DND-41 (cell line): ENCODE results near the gene NEU4.
"Not testable (repeated sequence)": the region's sequence is repeated elsewhere in the genome, so short reads cannot be mapped to it uniquely, and the experiment has no call there.

Experiments used
- ATAC-seq: fragments of 200-7000 bp; cut with Tn5 transposase; 3 replicates; pipeline ENCODE4 v1.9.1; 2021; ENCODE audit warnings: low read depth; ENCODE audit not compliant: insufficient read depth
- DNase-seq: peaks from one replicate; pipeline ENCODE4 v3.0.0-alpha.2; 2020
- H2AFZ ChIP-seq: 2 replicates; pipeline ENCODE4 v1.6.0; 2012; ENCODE audit warnings: low read depth, low read length
- H3K27ac ChIP-seq: 2 replicates; pipeline ENCODE4 v1.5.1; 2012; ENCODE audit warnings: low read length, inconsistent platforms
- H3K27me3 ChIP-seq: fragments of 200-600 bp; sonication (generic); 2 replicates; pipeline ENCODE4 v1.6.0; 2012; ENCODE audit warnings: low read length, mild to moderate bottlenecking, inconsistent platforms; ENCODE audit not compliant: insufficient read depth, poor library complexity
- H3K36me3 ChIP-seq: 2 replicates; pipeline ENCODE4 v1.5.1; 2012; ENCODE audit warnings: low read length, inconsistent platforms; ENCODE audit not compliant: insufficient read depth
- H3K4me1 ChIP-seq: 2 replicates; pipeline ENCODE4 v1.5.1; 2012; ENCODE audit warnings: mild to moderate bottlenecking, low read length; ENCODE audit not compliant: insufficient read depth
- H3K4me2 ChIP-seq: 2 replicates; pipeline ENCODE4 v1.6.0; 2012; ENCODE audit warnings: mild to moderate bottlenecking, moderate library complexity, low read length, inconsistent platforms; ENCODE audit not compliant: insufficient read depth
- H3K4me3 ChIP-seq, 2 experiments: fragments of 200-600 bp in 1 of 2; shearing (Covaris generic) in 1 of 2; 2 replicates each; pipeline ENCODE4 v1.5.1; 2012 to 2016; ENCODE audit warnings: inconsistent platforms in 2 of 2, low read length in 2 of 2, mild to moderate bottlenecking in 2 of 2, low read depth in 1 of 2, moderate library complexity in 1 of 2
- H3K79me2 ChIP-seq: 2 replicates; pipeline ENCODE4 v1.6.0; 2012; ENCODE audit warnings: low read length, inconsistent platforms; ENCODE audit not compliant: insufficient read depth
- H3K9ac ChIP-seq: 2 replicates; pipeline ENCODE4 v1.6.0; 2012; ENCODE audit warnings: low read depth, mild to moderate bottlenecking, inconsistent platforms, low read length, moderate library complexity
- H3K9me3 ChIP-seq: 2 replicates; pipeline ENCODE4 v1.5.1; 2012; ENCODE audit warnings: low read length, moderate library complexity, mild to moderate bottlenecking, inconsistent platforms; ENCODE audit not compliant: insufficient read depth, severe bottlenecking
- H4K20me1 ChIP-seq: 2 replicates; pipeline ENCODE4 v1.6.0; 2012; ENCODE audit warnings: low read length; ENCODE audit not compliant: insufficient read depth
- EZH2 ChIP-seq: IDR thresholded peaks from 3 replicates; pipeline ENCODE4 v1.6.1; 2012; ENCODE audit warnings: borderline replicate concordance, low read depth, mild to moderate bottlenecking, moderate library complexity, low read length, inconsistent platforms; ENCODE audit not compliant: severe bottlenecking
- TF ChIP-seq, protein P1 (sequence below): IDR thresholded peaks from 2 replicates; pipeline ENCODE4 v1.5.1; 2012; ENCODE audit warnings: borderline replicate concordance, low read length, moderate library complexity, mild to moderate bottlenecking; ENCODE audit not compliant: poor library complexity, severe bottlenecking; ENCODE audit errors: extremely low read depth

The NEU4 gene

DNA sequence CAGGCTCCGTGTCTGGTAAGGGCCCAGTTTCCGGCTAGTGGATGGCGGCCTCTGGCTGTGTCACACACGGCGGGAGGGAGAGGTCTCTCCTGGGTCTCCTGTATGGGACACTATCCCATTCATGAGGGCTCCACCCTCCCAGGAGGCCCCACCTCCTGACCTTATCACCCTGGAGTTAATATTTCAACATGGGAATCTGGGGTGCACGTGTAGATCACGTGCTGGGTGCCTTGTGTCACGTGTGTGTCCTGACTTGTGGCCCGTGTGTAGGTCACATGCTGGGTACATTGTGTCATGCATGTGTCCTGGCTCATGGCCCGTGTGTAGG lies 9.9 kb downstream of the NEU4 start:
- Histone ChIP-seq H3K4me3 (no peak overlapping the region), H3K9me3 (no peaks in the 10 kb centered on the region), H3K4me2 (no peak overlapping the region), H3K27ac (no peak overlapping the region), H4K20me1 (peaks cover 4% of the 10 kb centered on the region; the same call in 1 of the 2 replicates), H3K27me3 (no peaks in the 10 kb centered on the region), H2AFZ (no peak overlapping the region), H3K36me3 (no peaks in the 10 kb centered on the region), H3K9ac (no peak overlapping the region), H3K4me1 (peaks cover 2% of the 10 kb centered on the region; the same call in 1 of the 2 replicates), H3K79me2 (no peaks in the 10 kb centered on the region)
- TF ChIP-seq EZH2 = no peak
- TF ChIP-seq, protein P1, sequence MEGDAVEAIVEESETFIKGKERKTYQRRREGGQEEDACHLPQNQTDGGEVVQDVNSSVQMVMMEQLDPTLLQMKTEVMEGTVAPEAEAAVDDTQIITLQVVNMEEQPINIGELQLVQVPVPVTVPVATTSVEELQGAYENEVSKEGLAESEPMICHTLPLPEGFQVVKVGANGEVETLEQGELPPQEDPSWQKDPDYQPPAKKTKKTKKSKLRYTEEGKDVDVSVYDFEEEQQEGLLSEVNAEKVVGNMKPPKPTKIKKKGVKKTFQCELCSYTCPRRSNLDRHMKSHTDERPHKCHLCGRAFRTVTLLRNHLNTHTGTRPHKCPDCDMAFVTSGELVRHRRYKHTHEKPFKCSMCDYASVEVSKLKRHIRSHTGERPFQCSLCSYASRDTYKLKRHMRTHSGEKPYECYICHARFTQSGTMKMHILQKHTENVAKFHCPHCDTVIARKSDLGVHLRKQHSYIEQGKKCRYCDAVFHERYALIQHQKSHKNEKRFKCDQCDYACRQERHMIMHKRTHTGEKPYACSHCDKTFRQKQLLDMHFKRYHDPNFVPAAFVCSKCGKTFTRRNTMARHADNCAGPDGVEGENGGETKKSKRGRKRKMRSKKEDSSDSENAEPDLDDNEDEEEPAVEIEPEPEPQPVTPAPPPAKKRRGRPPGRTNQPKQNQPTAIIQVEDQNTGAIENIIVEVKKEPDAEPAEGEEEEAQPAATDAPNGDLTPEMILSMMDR = no peak
- no peak for DNase-seq
- no peak for ATAC-seq

DNA sequence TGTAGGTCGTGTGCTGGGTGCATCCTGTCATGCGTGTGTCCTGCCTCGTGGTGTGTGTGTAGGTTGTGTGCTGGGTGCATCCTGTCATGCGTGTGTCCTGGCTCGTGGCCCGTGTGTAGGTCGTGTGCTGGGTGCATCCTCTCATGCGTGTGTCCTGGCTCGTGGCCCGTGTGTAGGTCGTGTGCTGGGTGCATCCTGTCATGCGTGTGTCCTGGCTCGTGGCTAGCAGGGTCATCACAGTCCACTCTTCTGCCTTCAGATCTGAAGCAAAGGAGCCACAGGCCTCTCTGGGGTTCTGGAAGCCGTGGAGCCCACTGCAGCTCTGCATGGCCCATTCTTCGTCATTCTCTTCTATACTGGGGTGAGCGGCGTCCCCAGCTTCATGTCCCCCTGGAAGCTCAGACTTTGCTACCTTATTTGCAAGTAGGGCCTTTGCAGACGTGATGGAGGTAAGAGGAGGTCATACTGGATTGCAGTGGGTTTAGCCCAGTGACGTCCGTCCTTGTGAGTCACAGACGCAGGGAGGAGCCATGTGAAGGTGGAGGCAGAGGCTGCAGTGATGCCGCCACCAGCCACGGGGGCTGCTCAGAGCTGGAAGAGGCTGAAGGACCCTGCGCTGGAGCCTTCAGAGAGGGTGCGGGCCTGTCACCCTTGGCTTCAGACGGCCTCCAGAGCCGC lies 11.1 kb downstream of the NEU4 start:
- not testable (repeated sequence) for H4K20me1 ChIP-seq, DNase-seq, H3K79me2 ChIP-seq, ATAC-seq, H3K4me1 ChIP-seq, H3K4me2 ChIP-seq, H3K9ac ChIP-seq, H3K36me3 ChIP-seq, H3K9me3 ChIP-seq, H3K4me3 ChIP-seq, H3K27me3 ChIP-seq, H2AFZ ChIP-seq, H3K27ac ChIP-seq

DNA sequence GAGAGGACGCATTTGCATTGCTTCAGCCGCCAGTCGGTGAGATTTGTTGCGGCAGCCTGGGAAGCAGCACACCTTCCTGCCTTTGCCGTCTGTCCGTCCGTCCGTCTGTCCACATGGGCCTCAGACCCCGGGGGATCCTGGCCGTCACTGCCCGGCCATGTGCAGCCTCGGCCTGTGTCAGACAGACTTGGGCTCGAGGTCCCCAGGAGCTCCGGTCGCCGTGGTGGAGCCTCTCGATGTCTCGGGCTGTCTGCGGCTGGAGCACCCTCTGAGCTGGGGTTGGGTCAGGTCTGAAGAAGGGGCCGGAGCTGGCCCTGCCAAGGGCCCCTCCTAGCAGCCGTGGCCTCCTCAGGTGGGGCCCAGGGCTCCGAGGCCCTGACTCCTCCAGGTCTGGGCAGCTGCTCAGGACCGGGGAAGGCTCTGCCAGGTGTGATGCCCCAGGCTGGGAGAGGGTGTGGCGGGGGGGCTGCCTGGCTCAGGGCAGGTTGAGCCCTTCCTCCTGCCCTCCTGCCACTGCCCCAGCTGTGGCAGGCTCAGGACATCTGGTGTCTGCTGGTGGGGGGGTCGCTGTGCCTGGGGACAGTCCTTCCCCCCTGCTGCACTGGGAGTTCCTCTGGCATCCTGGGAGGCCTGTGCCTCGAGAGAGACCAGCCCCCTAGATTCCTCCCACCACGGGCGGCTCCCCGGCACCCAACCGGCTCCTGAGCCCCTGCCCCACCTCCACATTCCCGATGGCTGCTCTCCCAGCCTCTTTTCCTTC lies 11.8 kb downstream of the NEU4 start:
- Histone ChIP-seq H3K9me3 (no peaks in the 10 kb centered on the region), H3K79me2 (no peaks in the 10 kb centered on the region), H3K4me1 (no peaks in the 10 kb centered on the region), H3K9ac (no peak overlapping the region), H4K20me1 (peaks cover 2% of the 10 kb centered on the region; the same call in 1 of the 2 replicates), H3K27ac (no peak overlapping the region), H3K36me3 (no peaks in the 10 kb centered on the region), H3K4me3 (no peak overlapping the region), H3K4me2 (no peak overlapping the region), H2AFZ (no peak overlapping the region), H3K27me3 (no peaks in the 10 kb centered on the region)
- DNase-seq (no peak), ATAC-seq (no peak)
- TF ChIP-seq, protein P1 = no peak

DNA sequence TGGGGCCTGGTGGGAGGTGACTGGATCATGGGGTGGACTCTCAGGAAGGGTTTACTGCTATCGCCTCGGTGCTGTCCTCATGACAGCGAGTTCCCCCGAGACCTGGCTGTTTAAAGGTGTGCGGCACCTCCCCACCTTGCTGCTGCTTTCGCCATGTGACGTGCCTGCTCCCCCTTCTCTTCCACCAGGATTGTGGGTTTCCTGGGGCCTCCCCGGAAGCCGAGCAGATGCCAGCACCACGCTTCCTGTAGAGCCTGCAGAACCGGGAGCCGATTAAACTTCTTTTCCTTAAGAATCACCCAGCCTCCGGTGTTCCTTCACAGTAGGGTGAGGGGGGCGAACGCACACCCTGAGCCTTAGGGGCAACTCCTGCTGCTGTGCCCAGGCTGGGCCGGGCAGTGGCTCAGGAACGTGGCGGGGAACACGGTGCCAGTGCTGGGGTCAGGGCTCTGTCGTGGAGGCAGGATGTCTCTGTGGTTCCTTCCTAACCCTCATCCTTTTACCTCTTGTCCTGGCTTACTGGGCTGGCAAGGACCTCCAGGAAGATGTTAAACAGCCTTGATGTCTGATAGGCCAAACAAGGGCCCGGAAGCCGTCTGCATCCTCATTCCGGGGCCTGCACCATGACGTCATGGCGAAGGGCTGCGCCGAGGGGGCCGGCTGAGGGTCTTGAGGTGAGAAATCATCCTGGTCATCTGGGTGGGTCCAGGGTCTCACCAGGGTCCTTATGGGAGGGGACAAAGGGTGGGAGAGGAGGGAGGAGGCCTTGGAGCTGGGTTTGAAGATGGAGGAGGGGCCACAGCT lies 12.7 kb downstream of the NEU4 start:
- ATAC-seq (no peak), DNase-seq (no peak)
- Histone ChIP-seq H3K9me3 (peaks cover under 1% of the 10 kb centered on the region), H3K4me3 (no peak overlapping the region), H4K20me1 (peaks cover 2% of the 10 kb centered on the region; the same call in 1 of the 2 replicates), H3K27ac (no peak overlapping the region), H3K27me3 (no peaks in the 10 kb centered on the region), H3K79me2 (no peaks in the 10 kb centered on the region), H2AFZ (no peak overlapping the region), H3K36me3 (no peaks in the 10 kb centered on the region), H3K4me1 (no peaks in the 10 kb centered on the region), H3K4me2 (no peak overlapping the region), H3K9ac (no peak overlapping the region)
- TF ChIP-seq, protein P1 = no peak
- TF ChIP-seq EZH2 = no peak
